Tibial nerve (tissue), 4 donors: Measurements from ENCODE around the gene PHYH. TPM values are rescaled to one million over a fixed set of nuclear protein-coding genes. Genes with fewer than 3 reads are reported as not detected.

Experiments used
- DNase-seq, 2 donors: peaks; one replicate each; pipeline ENCODE4 v3.0.0-alpha.2; 2019; ENCODE audit warnings: low spot score in 2 of 2
- H3K27ac ChIP-seq, 4 donors: fragments of 200-600 bp; sonication (generic) in 3 of 4; one replicate each; pipeline ENCODE4 v1.5.1; 2017 to 2019; ENCODE audit warnings: mild to moderate bottlenecking in 1 of 4
- H3K27me3 ChIP-seq, 2 donors: fragments of 200-600 bp; sonication (generic) in 1 of 2; one replicate each; pipeline versions ENCODE4 v1.5.1 to v1.6.0; 2017 to 2019
- H3K36me3 ChIP-seq, 3 donors: fragments of 200-600 bp; sonication (generic); one replicate each; pipeline ENCODE4 v1.5.1; 2018 to 2019
- H3K4me1 ChIP-seq, 4 donors: fragments of 200-600 bp; sonication (generic) in 3 of 4; one replicate each; pipeline ENCODE4 v1.5.1; 2017 to 2019
- H3K4me3 ChIP-seq, 4 donors: fragments of 200-600 bp; sonication (generic) in 3 of 4; one replicate each; pipeline ENCODE4 v1.5.1; 2017 to 2019; ENCODE audit warnings: mild to moderate bottlenecking in 1 of 4, moderate library complexity in 1 of 4
- H3K9me3 ChIP-seq, 4 donors: fragments of 200-600 bp; sonication (generic) in 3 of 4; one replicate each; pipeline ENCODE4 v1.5.1; 2017 to 2019
- CTCF ChIP-seq, 5 experiments: fragments of 200-600 bp in 3 of 5; fragments of 450-650 bp in 2 of 5; sonication (generic) in 3 of 5; IDR thresholded peaks; one replicate each; pipeline ENCODE4 v1.5.1; 2016 to 2019; ENCODE audit warnings: antibody characterized with exemption in 5 of 5, mild to moderate bottlenecking in 3 of 5, moderate library complexity in 2 of 5
- EP300 ChIP-seq, 2 donors: sonication (generic); formaldehyde crosslinking; IDR thresholded peaks; one replicate each; pipeline ENCODE4 v1.6.1; 2017; ENCODE audit warnings: antibody characterized with exemption in 2 of 2, mild to moderate bottlenecking in 1 of 2
- POLR2A ChIP-seq, 2 donors: fragments of 450-650 bp; IDR thresholded peaks; one replicate each; pipeline ENCODE4 v1.6.1; 2017; ENCODE audit warnings: antibody characterized with exemption in 2 of 2, mild to moderate bottlenecking in 2 of 2, moderate library complexity in 2 of 2
- WGBS, 2 donors: methylation state at CpG; one replicate each; pipeline ENCODE4 v1.1.5; 2018; 5-methylcytosine and 5-hydroxymethylcytosine counted together
- total RNA-seq, 4 donors: library from RNA; depleted of rRNA; stranded (reverse); fragments of >200 nt; gene quantifications; one replicate each; pipeline ENCODE4 v1.1.0, GENCODE V29; 2016

PHYH gene
- total RNA-seq, 4 donors from 2014 or later: 14.1 to 40.9 (median 32.5) TPM

- H3K27me3 ChIP-seq: no peaks in the 10 kb centered on the region
- peaks cover 0 to 26% (median 9%) of the 10 kb centered on the region in 4 donors for H3K4me1 ChIP-seq
- H3K36me3 ChIP-seq: no peaks in the 10 kb centered on the region
- peak overlapping the region in 3 of 4 donors; percentile 60 to 74 (median 61) for H3K4me3 ChIP-seq
- DNase-seq: no peak
- WGBS, 2 donors: 82% methylated on average over 23 of the region's 23 CpGs
- no peaks in the 10 kb centered on the region for H3K9me3 ChIP-seq
- H3K27ac ChIP-seq: peak overlapping the region in 3 of 4 donors; percentile 93 to 96 (median 93)
- TF ChIP-seq POLR2A (IDR thresholded peaks at IDR 0.05): no peak
- no peak for TF ChIP-seq CTCF (IDR thresholded peaks at IDR 0.05)
- no peak for TF ChIP-seq EP300 (IDR thresholded peaks at IDR 0.05)
Observed at GRCh38 chr10:13302821-13303555, 3.1 kb upstream of the PHYH start.

GRCh38 chr10:13298748-13299436 lies 972 bp downstream of the PHYH start:
- WGBS, 2 donors: 36 to 41% methylated on average over 20 of the region's 20 CpGs
- Histone ChIP-seq H3K9me3 (no peaks in the 10 kb centered on the region), H3K4me3 (peak overlapping the region; percentile 52 to 81 (median 74)), H3K36me3 (peaks cover 0 to 19% (median 0%) of the 10 kb centered on the region in 3 donors), H3K4me1 (peaks cover 0 to 26% (median 9%) of the 10 kb centered on the region in 4 donors), H3K27ac (peak overlapping the region; percentile 96 to 99 (median 98)), H3K27me3 (no peaks in the 10 kb centered on the region)
- TF ChIP-seq POLR2A (IDR thresholded peaks at IDR 0.05) (no peak), EP300 (IDR thresholded peaks at IDR 0.05) (no peak), CTCF (IDR thresholded peaks at IDR 0.05) (no peak)
- no peak for DNase-seq

- Histone ChIP-seq H3K27ac (no peak overlapping the region), H3K4me1 (peaks cover 0 to 22% (median 8%) of the 10 kb centered on the region in 4 donors), H3K36me3 (peaks cover 0 to 43% (median 5%) of the 10 kb centered on the region in 3 donors), H3K27me3 (no peaks in the 10 kb centered on the region), H3K4me3 (no peak overlapping the region), H3K9me3 (no peaks in the 10 kb centered on the region)
- no peak for DNase-seq
- WGBS, 2 donors: 91% methylated on average over 10 of the region's 10 CpGs
- TF ChIP-seq EP300 (IDR thresholded peaks at IDR 0.05): no peak
- TF ChIP-seq CTCF (IDR thresholded peaks at IDR 0.05): no peak
- TF ChIP-seq POLR2A (IDR thresholded peaks at IDR 0.05): no peak
Observed at GRCh38 chr10:13296476-13296875, 3.4 kb downstream of the PHYH start.

GRCh38 chr10:13294784-13295183 lies 5.1 kb downstream of the PHYH start:
- H3K9me3 ChIP-seq: no peaks in the 10 kb centered on the region
- H3K4me3 ChIP-seq: no peak overlapping the region
- H3K36me3 ChIP-seq: peaks cover 0 to 55% (median 5%) of the 10 kb centered on the region in 3 donors
- no peak for DNase-seq
- 95% methylated on average over 2 of the region's 2 CpGs for WGBS, 2 donors
- TF ChIP-seq POLR2A (IDR thresholded peaks at IDR 0.05): no peak
- TF ChIP-seq EP300 (IDR thresholded peaks at IDR 0.05): no peak
- no peak for TF ChIP-seq CTCF (IDR thresholded peaks at IDR 0.05)
- no peak overlapping the region for H3K27ac ChIP-seq
- peaks cover 0 to 12% (median 4%) of the 10 kb centered on the region in 4 donors for H3K4me1 ChIP-seq
- no peaks in the 10 kb centered on the region for H3K27me3 ChIP-seq
